Heart left ventricle (tissue), 13 donors: Measurements from ENCODE around the gene SFMBT2.

Experiments
- POLR2A ChIP-seq, 2 donors: fragments of 450-650 bp; IDR thresholded peaks; one replicate each; pipeline ENCODE4 v1.6.1; 2017; ENCODE audit warnings: antibody characterized with exemption in 2 of 2, mild to moderate bottlenecking in 2 of 2, moderate library complexity in 2 of 2
- TF ChIP-seq, protein P1 (sequence below), 12 donors: fragments of 200-600 bp; sonication (generic) in 4 of 12; IDR thresholded peaks; one replicate each; pipeline versions ENCODE4 v1.5.0 to v1.8.0; 2018 to 2022; ENCODE audit warnings: antibody characterized with exemption in 12 of 12, mild to moderate bottlenecking in 5 of 12
- donor health status: ischemic (EF 13 %, LVEDD 7.1; RV severe dilation, severe dysfunction).
- donor health status: DM: no; HTN: yes; CAD: no.
- donor health status: DM: no; HTN: no; CAD: no.
- donor health status: ischemic (EF 25% LVEDD 6.9; RV normal size, moderate dysfunction).
- donor health status: ischemic (EF 25% LVEDD 5.7; RV mildly dilated, moderate dysfunction).
- donor health status: ischemic (EF 35%, LVEDD 5.7; RV mildly dilated, moderate dysfunction).
- donor health status: nonischemic (EF 11% LVEDD 7.7; RV severe dilation, severe dysfunction).
- donor health status: DM: yes; HTN: yes; CAD: no.
- donor health status: PGD.
- donor health status: ischemic (EF 29% LVEDD 5.4; RV normal size, mild dysfunction).
- donor health status: nonischemic (EF 23%, LVEDD 6.1; RV moderate dilation, normal function).

DNA sequence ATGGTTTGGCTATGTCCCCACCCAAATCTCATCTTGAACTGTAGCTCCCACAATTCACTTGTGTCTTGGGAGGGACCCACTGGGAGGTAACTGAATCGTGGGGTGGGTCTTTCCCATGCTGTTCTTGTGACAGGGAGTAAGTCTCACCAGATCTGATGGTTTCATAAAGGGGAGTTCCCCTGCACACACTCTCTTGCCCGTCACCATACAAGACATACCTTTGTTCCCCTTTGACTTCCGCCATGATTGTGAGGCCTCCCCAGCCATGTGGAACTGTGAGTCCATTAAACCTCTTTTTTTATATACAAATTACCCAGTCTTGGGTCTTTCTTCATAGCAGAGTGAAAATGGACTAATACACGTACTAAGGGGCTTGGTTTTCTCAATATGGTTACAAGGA lies 106.7 kb downstream of the SFMBT2 start:
- TF ChIP-seq, protein P1, sequence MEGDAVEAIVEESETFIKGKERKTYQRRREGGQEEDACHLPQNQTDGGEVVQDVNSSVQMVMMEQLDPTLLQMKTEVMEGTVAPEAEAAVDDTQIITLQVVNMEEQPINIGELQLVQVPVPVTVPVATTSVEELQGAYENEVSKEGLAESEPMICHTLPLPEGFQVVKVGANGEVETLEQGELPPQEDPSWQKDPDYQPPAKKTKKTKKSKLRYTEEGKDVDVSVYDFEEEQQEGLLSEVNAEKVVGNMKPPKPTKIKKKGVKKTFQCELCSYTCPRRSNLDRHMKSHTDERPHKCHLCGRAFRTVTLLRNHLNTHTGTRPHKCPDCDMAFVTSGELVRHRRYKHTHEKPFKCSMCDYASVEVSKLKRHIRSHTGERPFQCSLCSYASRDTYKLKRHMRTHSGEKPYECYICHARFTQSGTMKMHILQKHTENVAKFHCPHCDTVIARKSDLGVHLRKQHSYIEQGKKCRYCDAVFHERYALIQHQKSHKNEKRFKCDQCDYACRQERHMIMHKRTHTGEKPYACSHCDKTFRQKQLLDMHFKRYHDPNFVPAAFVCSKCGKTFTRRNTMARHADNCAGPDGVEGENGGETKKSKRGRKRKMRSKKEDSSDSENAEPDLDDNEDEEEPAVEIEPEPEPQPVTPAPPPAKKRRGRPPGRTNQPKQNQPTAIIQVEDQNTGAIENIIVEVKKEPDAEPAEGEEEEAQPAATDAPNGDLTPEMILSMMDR (IDR thresholded peaks at IDR 0.05) = no peak
- no peak for TF ChIP-seq POLR2A (IDR thresholded peaks at IDR 0.05)
